H7 (cell line): ENCODE results near the gene ENOX2. TPM values are rescaled to one million over a fixed set of nuclear protein-coding genes. Genes with fewer than 3 reads are reported as not detected.

Source experiments
- DNase-seq: peaks from one replicate; pipeline ENCODE4 v3.0.0; 2012
- H3K27me3 ChIP-seq: 2 replicates; pipeline ENCODE4 v1.6.0; 2011; ENCODE audit warnings: mild to moderate bottlenecking, low read length; ENCODE audit not compliant: control insufficient read depth, insufficient read depth
- H3K36me3 ChIP-seq: replicated peaks from 2 replicates; pipeline ENCODE4 v1.5.1; 2011; ENCODE audit warnings: low read length; ENCODE audit not compliant: control insufficient read depth, insufficient read depth
- H3K4me3 ChIP-seq: 2 replicates; pipeline ENCODE4 v1.5.1; 2011; ENCODE audit warnings: low read depth, mild to moderate bottlenecking, control low read depth, low read length, moderate library complexity; ENCODE audit not compliant: insufficient read depth
- total RNA-seq: library from RNA; depleted of rRNA; stranded (reverse); fragments of >200 nt; shearing (Covaris generic); gene quantifications from 2 replicates; pipeline ENCODE4 v1.2.3, GENCODE V29; 2014

ENOX2 gene
- total RNA-seq, 1 experiment from 2014 or later: 17.5 TPM

DNA sequence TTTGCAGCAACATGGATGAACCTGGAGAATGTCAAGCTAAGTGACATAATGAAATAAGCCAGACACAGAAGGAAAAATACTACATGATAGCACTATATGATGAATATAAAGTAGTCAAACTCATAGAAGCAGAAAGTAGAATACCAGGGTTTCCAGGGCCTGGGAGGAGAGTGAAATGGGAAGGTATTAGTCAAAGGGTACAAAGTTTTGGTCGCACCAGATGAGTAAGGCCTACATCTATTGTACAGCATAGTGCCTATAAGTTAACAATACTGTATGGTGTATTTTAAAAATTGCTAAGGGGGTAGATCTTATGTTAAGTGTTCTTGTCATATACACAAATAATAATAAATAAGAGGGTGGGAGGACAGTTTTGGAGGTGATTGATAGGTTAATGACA is 41.5 kb downstream of the ENOX2 start:
- H3K4me3 ChIP-seq: no peak overlapping the region
- H3K36me3 ChIP-seq: no peaks in the 10 kb centered on the region
- no peaks in the 10 kb centered on the region for H3K27me3 ChIP-seq
- no peak for DNase-seq

DNA sequence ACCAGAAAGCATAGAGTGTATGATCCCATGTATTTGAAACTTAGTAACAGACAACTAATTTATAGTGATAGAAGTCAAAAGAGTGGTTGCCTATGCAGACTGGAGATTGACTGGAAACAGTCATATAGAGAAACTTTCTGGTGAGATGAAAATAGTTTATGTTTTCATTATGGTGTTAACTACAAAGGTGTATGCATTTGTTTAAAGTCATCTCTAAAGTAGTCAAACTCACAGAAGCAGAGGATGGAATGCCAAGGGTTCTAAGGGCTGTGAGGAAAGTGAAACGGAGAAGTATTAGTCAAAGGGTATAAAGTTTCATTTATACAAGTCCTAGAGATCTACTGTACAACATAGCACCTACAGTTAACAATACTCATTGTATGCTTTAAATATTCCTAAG is 45.8 kb downstream of the ENOX2 start:
- Histone ChIP-seq H3K4me3 (no peak overlapping the region), H3K27me3 (no peaks in the 10 kb centered on the region)
- DNase-seq: no peak

DNA sequence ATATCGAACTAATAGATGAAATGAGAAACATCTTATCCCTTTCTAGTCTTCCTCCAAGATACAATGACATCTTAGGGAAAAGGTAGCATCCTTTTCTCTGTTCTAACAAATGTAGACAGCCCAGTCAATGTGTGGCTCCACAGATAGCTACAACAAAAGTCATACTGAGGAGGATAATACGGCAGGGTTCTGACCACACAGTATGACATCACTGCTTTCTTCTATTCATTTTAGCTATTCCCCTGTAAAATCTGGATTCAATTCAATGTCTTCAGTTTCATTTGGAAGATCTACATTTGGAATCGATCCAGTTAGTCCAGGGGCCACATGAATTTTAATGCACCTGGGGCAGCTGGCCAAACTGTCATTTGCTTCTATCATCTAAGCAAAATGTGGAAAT is 51.4 kb downstream of the ENOX2 start:
- Histone ChIP-seq H3K27me3 (no peaks in the 10 kb centered on the region), H3K36me3 (no peaks in the 10 kb centered on the region), H3K4me3 (no peak overlapping the region)
- no peak for DNase-seq

More for the DNA sequence above, 45.8 kb downstream of the ENOX2 start:
- H3K36me3 ChIP-seq: no peaks in the 10 kb centered on the region

DNA sequence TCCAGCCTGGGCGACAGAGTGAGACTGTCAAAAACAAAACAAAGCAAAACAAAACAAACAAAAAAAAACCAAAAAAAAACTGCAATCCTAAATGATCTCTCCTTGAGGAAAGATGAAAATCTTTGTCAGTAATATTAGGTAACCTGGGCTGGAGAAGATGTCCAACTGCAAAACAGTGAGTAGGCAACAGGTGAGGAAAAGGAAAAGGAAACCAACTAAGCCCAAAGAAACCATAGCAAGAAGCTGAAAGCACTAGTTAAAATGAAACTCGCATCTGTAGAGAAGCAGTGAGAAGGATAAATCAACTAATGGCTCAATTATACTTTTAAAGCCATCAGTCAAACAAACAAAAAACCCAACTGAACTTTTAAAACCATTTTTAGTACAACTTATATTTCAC is 54.2 kb downstream of the ENOX2 start:
- H3K36me3 ChIP-seq: no peaks in the 10 kb centered on the region
- no peak overlapping the region for H3K4me3 ChIP-seq
- H3K27me3 ChIP-seq: no peaks in the 10 kb centered on the region
- DNase-seq: no peak

DNA sequence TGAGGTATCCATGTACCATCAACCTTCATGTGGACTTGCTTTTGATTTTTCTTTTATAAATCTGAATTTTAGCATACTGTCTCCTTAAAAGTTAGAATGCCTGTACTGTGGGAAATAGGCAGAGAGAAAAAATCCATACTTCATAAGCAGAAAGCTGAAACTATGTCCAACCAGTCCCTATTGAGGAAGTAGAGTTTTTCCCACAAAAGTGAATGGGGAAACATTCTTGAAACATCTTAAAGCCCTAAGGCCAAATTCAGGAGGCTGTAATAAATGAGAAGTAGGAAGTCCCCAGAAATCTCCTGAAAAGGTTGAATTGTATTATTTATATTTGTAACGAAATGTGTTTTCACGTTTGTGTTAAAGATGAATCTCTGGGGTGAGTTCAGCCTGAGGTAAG is 56.3 kb downstream of the ENOX2 start:
- H3K36me3 ChIP-seq: no peaks in the 10 kb centered on the region
- H3K4me3 ChIP-seq: no peak overlapping the region
- no peak for DNase-seq
- no peaks in the 10 kb centered on the region for H3K27me3 ChIP-seq

DNA sequence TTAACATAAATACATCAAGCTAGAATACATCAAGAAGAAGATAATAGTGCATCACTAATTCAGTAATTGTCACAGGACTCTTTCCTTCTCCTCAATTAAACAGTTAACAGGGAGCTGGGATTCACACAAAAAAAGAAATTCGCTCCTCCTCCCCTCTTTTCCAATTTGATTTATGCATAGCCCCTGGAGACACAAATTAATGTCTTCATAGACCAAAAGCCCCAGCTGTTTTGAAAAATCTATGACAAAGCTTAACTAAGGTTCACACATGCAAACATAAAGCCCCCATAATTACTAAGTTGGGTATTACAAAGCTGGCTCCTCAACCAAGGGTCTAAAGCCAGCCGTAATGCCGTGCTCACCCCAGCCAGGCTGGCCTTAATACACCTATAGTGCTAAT is 61.2 kb downstream of the ENOX2 start:
- no peak overlapping the region for H3K4me3 ChIP-seq
- no peaks in the 10 kb centered on the region for H3K27me3 ChIP-seq
- DNase-seq: no peak
- no peaks in the 10 kb centered on the region for H3K36me3 ChIP-seq

DNA sequence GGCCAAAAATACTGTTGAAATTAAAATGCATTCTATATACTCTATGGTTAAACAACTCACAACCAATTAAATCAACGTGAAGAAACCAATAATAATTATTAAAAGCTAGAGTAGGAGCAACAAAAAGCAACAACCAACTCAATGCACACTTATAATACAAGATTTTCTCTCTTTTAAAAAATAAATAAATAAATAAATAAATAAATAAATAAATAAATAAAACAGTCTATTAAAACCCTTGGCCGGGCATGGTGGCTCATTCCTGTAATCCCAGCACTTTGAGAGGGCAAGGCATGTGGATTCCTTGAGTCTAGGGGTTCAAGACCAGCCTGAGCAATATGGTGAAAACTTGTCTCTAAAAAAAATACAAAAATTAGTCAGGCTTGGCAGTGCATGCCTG is 62.7 kb downstream of the ENOX2 start:
- no peaks in the 10 kb centered on the region for H3K36me3 ChIP-seq

DNA sequence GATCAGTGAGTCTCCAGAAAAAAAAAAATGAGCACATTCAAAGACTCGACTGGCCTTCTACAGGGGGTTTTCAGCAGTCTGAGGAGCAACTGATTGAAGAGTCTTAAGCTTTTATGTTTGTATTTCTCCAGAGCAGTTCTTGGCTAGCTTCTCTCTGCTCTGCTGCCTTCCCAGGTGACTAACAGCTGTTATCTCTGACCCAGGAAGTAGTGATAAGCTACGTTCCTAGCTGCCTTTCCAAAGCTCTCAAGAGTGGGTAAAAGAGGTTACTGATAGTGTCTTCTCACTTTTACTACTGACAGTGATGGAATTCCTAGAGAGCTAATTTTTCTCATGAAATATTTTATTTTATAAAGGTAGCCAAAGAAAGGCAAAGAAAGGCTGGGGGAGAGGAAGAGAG is 66.6 kb downstream of the ENOX2 start:
- H3K4me3 ChIP-seq: no peak overlapping the region
- no peaks in the 10 kb centered on the region for H3K36me3 ChIP-seq
- no peak for DNase-seq
- H3K27me3 ChIP-seq: no peaks in the 10 kb centered on the region

More for the DNA sequence above, 62.7 kb downstream of the ENOX2 start:
- no peak for DNase-seq
- no peak overlapping the region for H3K4me3 ChIP-seq
- H3K27me3 ChIP-seq: no peaks in the 10 kb centered on the region

DNA sequence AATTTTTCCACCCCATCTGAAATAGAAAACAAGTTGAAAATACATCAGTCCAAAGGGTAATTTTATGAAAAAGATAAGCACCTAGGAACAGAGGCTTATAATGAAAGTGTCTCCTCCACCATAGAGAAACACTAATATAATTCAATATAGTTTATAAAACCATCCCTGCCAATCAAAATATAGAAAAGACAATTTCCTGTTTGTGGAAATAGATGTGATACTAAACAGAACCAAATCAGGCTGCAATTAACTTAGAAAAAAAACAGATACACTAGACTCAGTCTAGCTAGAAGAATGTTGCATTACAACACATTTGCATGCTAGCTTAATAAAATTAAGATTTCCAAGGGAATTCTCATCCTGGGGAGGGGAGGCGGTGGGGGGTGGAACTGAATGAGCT is 68.2 kb downstream of the ENOX2 start:
- Histone ChIP-seq H3K4me3 (no peak overlapping the region), H3K27me3 (no peaks in the 10 kb centered on the region), H3K36me3 (no peaks in the 10 kb centered on the region)
- DNase-seq: no peak

DNA sequence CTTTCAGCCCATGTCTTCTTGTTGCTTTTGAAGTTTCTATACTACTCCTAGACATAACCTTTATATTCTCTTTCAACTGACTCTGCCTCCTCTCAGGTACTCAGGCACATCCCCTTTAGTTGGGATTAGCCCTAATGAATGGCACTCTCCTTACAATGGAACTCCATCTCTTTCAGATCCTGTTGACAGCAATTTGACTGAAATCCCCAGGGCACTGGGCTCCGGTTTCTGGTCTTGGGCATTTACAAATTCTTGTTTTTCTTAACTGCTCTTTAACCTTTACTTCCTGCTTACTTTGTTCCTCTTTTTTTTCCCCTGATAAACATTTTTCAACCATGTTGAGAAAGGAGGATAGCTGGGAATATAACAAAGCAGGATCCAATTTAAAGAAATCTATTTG is 68.9 kb downstream of the ENOX2 start:
- Histone ChIP-seq H3K27me3 (no peaks in the 10 kb centered on the region), H3K4me3 (no peak overlapping the region), H3K36me3 (no peaks in the 10 kb centered on the region)
- peak; percentile 10 for DNase-seq

DNA sequence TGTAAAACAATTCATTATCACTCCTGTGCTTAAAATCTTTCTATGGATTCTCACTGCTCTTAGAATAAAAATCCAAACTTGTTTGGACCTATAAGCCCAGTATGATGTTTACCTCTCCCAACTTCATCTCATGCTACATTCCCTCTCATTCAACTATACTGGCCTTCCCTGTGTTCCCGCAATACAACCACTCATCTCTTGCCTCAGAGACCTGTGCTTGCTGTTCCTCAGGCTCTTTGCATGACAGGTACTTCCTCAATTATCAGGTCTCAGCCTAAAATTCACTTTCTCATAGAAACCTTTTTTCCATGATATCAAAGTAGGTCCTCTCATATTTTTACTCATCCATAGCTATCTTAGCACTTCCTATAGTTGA is 71.7 kb downstream of the ENOX2 start:
- H3K27me3 ChIP-seq: no peaks in the 10 kb centered on the region
- no peaks in the 10 kb centered on the region for H3K36me3 ChIP-seq
- DNase-seq: no peak
- H3K4me3 ChIP-seq: no peak overlapping the region

DNA sequence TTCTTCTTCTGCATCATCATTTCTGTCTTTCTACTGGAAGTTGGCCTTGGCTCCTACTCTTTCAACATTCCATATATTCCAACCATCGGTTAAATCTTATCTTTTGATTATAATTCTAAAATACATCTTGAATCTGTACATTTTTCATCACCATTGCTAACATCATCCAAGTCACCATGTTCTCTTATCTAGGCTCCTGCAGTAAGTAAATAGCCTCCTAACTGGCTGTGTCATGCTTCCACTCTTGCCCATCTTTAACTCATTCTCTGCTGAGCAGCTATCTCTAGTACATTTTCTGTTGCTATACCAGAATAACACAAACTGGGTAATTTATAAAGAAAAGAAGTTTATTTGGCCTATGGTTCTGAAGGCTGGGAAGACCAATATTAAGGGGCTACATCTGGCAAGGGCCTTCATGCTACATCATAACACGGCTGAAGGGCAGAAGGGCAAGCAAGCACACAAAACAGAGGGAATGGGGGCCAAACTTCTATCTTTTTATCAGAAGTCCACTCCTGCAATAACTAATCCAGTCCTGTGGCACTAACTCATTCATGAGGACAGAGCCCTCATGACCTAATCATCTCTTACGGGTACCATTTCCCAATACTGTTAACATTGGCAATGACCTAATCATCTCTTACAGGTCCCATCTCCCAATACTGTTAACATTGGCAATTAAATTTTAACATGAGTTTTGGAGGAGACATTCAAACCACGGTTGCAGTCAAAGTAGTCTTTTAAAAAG is 72.2 kb downstream of the ENOX2 start:
- no peak for DNase-seq
- no peaks in the 10 kb centered on the region for H3K27me3 ChIP-seq
- no peak overlapping the region for H3K4me3 ChIP-seq
- H3K36me3 ChIP-seq: no peaks in the 10 kb centered on the region

DNA sequence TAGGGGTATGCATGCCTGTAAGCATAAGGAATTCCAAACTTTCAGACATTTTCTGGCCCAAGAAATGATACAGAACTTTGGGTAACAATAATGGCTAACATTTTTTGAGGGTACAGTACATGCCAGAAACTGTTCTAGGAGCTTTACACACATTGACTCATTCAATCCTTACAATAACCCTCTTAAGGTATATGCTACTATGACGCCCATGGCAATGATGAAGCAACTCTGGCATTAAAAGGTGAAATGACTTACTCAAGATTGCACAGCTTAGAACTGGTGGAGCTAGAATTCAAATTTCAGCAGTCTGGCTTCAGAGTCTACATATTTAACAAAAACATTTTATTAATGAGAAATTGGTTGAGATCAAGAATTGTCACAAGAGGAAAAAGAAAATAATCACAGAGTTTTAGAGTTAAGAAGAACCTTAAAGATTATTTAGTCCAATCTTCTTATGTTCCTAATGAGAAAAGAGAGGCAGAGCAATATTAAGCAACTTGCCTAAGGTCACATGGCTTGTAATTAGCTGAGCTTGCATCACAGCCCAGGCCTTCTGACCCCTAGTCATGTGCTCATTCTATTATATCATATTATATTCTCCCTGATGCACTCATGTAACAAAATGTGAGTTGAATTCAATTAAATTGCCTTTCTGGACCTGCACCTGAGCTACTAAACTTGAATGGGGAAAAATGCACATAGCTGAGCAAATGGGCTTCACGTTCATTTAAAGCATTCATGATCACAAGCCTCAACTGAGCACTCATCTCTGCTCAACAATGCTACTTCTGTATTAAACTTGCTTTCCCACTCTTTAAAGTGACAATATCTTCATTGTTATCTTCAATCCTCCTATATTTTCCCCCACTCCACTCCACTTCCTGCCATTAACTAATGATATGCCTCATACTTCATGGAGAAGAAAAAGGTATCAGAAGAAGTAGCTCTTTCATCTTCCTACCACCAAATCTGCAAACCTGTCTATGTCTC is 73.2 kb downstream of the ENOX2 start:
- Histone ChIP-seq H3K36me3 (no peaks in the 10 kb centered on the region), H3K27me3 (no peaks in the 10 kb centered on the region), H3K4me3 (no peak overlapping the region)
- DNase-seq: no peak

DNA sequence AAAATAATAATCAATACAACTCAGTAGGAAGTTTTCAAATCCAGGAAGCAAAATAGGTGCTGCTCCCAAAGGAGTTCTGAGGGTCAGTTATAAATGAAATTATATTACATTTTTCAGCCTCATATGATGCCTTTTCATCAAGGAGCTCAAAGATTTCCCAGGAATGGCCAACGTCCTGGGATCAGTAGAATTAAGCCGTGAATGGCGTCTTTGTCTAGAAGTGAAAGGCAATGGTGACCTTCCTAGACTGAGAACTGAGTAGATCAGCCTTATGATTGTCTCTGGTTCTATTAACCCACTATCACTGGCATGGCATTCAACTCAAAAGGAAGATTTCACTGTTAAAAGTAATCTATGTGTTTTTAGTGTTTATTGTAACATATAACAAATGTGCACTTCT is 74.4 kb downstream of the ENOX2 start:
- no peak overlapping the region for H3K4me3 ChIP-seq
- H3K36me3 ChIP-seq: no peaks in the 10 kb centered on the region
- no peaks in the 10 kb centered on the region for H3K27me3 ChIP-seq
- no peak for DNase-seq

DNA sequence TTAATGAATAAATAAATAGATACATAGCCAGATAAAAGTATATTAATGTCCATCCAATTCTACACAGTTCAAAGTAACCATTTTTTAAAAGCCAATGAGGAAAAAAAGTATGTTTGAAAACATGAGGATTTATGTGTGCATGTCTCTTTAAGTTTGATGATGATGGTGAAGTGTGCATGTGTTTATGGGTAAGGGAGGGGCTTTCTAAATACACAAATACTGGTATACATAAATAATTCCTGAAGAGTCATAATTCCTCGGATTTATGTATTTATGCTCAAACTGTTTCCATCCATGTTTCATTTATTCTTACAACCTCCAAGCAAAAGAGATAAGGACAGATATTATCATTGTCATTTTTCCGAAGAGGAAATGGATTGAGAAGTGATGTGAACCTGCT is 75.4 kb downstream of the ENOX2 start:
- no peaks in the 10 kb centered on the region for H3K36me3 ChIP-seq
- H3K4me3 ChIP-seq: no peak overlapping the region
- no peak for DNase-seq
- no peaks in the 10 kb centered on the region for H3K27me3 ChIP-seq
